ENCODE measurements around the gene TNFRSF18.

The TNFRSF18 gene

GRCh38 chr1:1212780-1213344, 6.5 kb upstream of the TNFRSF18 start:
- no peak overlapping the region for H3K27ac ChIP-seq (ENCODE audit: low read length)
- TF ChIP-seq EZH2 (IDR thresholded peaks at IDR 0.05; ENCODE audit: borderline replicate concordance, low read depth, low read length, severe bottlenecking) (no peak), CTCF (IDR thresholded peaks at IDR 0.05; ENCODE audit: borderline replicate concordance, extremely low read depth, low read length, poor library complexity, severe bottlenecking) (no peak)
- H2AFZ ChIP-seq (ENCODE audit: low read depth, low read length), result no peak overlapping the region

DNA sequence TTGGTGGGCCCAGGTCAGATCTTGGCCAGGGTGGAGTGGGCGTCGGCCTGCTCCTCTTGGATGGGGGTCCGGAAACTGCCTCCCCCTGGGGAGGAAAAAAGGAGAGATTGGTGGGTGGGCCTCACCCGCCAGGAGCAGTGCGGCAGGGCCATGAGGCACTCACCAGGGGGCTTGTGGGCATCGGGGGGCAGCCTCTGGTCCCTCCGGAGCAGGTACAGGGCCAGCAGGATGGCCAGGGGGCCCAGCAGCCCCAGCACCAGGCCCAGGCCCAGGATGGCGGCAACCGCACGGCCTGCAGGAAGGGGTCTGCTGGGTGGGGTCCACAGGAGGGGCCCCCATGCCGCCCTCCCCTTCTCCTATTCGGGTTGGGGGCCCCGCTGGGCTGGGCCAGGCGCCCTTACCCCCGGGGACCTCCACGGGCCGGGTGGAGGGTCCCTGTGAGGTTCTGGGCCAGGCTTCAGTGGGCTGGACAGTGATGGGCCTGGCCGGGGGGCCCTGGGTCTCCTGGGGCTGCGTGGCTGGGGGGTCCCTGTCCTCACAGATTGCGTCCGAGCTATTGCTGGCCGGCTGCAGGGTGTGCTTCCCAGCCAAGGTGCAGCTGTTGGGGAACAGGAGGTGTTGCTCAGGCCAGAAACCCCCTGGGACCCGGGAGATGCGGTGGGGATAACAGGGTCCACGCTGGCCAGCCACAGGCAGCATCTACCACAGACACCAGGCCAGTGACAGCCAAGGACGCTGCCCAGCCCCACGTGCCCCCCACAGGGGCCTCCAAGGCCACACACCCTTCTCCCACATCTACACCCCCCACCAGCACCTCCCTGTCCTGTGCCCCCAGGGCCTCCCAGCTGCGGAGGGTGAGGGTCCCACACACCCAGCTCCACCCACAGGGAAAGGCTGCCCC, 5.4 kb upstream of the TNFRSF18 start:
- H3K27me3 ChIP-seq (ENCODE audit: insufficient read depth, low read length, poor library complexity), result peaks cover 4% of the 10 kb centered on the region
- TF ChIP-seq CTCF (IDR thresholded peaks at IDR 0.05; ENCODE audit: borderline replicate concordance, extremely low read depth, low read length, poor library complexity, severe bottlenecking) (no peak), EZH2 (IDR thresholded peaks at IDR 0.05; ENCODE audit: borderline replicate concordance, low read depth, low read length, severe bottlenecking) (no peak)
- DNase-seq, result no peak
- no peak overlapping the region for H2AFZ ChIP-seq (ENCODE audit: low read depth, low read length)
- H3K4me1 ChIP-seq (ENCODE audit: insufficient read depth, low read length), result peaks cover 14% of the 10 kb centered on the region
- H3K79me2 ChIP-seq (ENCODE audit: insufficient read depth, low read length), result no peaks in the 10 kb centered on the region
- H3K4me3 ChIP-seq (ENCODE audit: low read depth in 1 of 2, low read length in 2 of 2), result no peak overlapping the region
- no peak overlapping the region for H3K27ac ChIP-seq (ENCODE audit: low read length)
- H3K36me3 ChIP-seq (ENCODE audit: insufficient read depth, low read length), result peaks cover 14% of the 10 kb centered on the region
- no peaks in the 10 kb centered on the region for H3K9me3 ChIP-seq (ENCODE audit: insufficient read depth, low read length, severe bottlenecking)
- peaks cover 31% of the 10 kb centered on the region for H4K20me1 ChIP-seq (ENCODE audit: insufficient read depth, low read length)
- H3K4me2 ChIP-seq (ENCODE audit: insufficient read depth, low read length), result no peak overlapping the region
- ATAC-seq (ENCODE audit: insufficient read depth, low read depth), result no peak
- H3K9ac ChIP-seq (ENCODE audit: low read depth, low read length), result no peak overlapping the region

More at GRCh38 chr1:1212780-1213344, 6.5 kb upstream of the TNFRSF18 start:
- peaks cover 4% of the 10 kb centered on the region for H3K27me3 ChIP-seq (ENCODE audit: insufficient read depth, low read length, poor library complexity)
- H3K4me1 ChIP-seq (ENCODE audit: insufficient read depth, low read length), result peaks cover 14% of the 10 kb centered on the region
- no peaks in the 10 kb centered on the region for H3K79me2 ChIP-seq (ENCODE audit: insufficient read depth, low read length)
- no peaks in the 10 kb centered on the region for H3K9me3 ChIP-seq (ENCODE audit: insufficient read depth, low read length, severe bottlenecking)
- no peak overlapping the region for H3K4me3 ChIP-seq (ENCODE audit: low read depth in 1 of 2, low read length in 2 of 2)
- peaks cover 20% of the 10 kb centered on the region for H3K36me3 ChIP-seq (ENCODE audit: insufficient read depth, low read length)
- H3K4me2 ChIP-seq (ENCODE audit: insufficient read depth, low read length), result no peak overlapping the region
- DNase-seq (peak; percentile 52), ATAC-seq (ENCODE audit: insufficient read depth, low read depth) (peak; percentile 39)
- peaks cover 29% of the 10 kb centered on the region for H4K20me1 ChIP-seq (ENCODE audit: insufficient read depth, low read length)
- no peak overlapping the region for H3K9ac ChIP-seq (ENCODE audit: low read depth, low read length)

GRCh38 chr1:1210726-1211540, 4.5 kb upstream of the TNFRSF18 start:
- Histone ChIP-seq H3K9ac (ENCODE audit: low read depth, low read length) (no peak overlapping the region), H3K27ac (ENCODE audit: low read length) (no peak overlapping the region), H2AFZ (ENCODE audit: low read depth, low read length) (no peak overlapping the region), H3K27me3 (ENCODE audit: insufficient read depth, low read length, poor library complexity) (peaks cover 4% of the 10 kb centered on the region), H4K20me1 (ENCODE audit: insufficient read depth, low read length) (peaks cover 23% of the 10 kb centered on the region), H3K9me3 (ENCODE audit: insufficient read depth, low read length, severe bottlenecking) (no peaks in the 10 kb centered on the region), H3K79me2 (ENCODE audit: insufficient read depth, low read length) (no peaks in the 10 kb centered on the region), H3K4me1 (ENCODE audit: insufficient read depth, low read length) (peaks cover 14% of the 10 kb centered on the region), H3K4me2 (ENCODE audit: insufficient read depth, low read length) (no peak overlapping the region), H3K36me3 (ENCODE audit: insufficient read depth, low read length) (peaks cover 6% of the 10 kb centered on the region; the same call in 1 of the 2 replicates), H3K4me3 (ENCODE audit: low read depth in 1 of 2, low read length in 2 of 2) (no peak overlapping the region)
- DNase-seq, result no peak
- no peak for TF ChIP-seq EZH2 (IDR thresholded peaks at IDR 0.05; ENCODE audit: borderline replicate concordance, low read depth, low read length, severe bottlenecking)
- TF ChIP-seq CTCF (IDR thresholded peaks at IDR 0.05; ENCODE audit: borderline replicate concordance, extremely low read depth, low read length, poor library complexity, severe bottlenecking), result no peak
- ATAC-seq (ENCODE audit: insufficient read depth, low read depth), result no peak
